GM19328 (cell line): Measurements from ENCODE around the gene DHRSX.
"Not testable (repeated sequence)": the region's sequence is repeated elsewhere in the genome, so short reads cannot be mapped to it uniquely, and the experiment has no call there.

Source experiments
- ATAC-seq: cut with Tn5 transposase; IDR thresholded peaks from one replicate; pipeline ENCODE4 v1.9.1; 2021; ENCODE audit warnings: mild to moderate bottlenecking, moderate library complexity; ENCODE audit not compliant: unreplicated experiment

Gene DHRSX

DNA sequence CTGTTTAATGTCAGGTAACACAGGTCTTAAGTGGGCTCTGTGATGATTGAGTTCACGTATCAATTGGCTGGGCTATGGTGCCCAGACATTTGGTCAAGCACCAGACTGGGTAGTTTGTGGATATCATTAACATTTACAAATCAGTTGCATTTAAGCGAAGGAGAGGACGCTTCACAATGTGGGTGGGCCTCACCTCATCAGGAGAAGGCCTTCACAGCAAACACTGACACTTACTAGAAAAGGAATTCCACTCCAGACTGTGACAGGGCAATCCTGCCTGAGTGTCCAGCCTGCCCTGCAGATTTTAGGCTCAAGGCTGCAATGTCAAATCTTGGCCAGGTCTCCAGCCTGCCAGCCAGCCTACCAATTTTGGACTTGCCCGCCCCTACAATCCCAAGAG is 270.3 kb downstream of the DHRSX start:
- no peak for ATAC-seq

DNA sequence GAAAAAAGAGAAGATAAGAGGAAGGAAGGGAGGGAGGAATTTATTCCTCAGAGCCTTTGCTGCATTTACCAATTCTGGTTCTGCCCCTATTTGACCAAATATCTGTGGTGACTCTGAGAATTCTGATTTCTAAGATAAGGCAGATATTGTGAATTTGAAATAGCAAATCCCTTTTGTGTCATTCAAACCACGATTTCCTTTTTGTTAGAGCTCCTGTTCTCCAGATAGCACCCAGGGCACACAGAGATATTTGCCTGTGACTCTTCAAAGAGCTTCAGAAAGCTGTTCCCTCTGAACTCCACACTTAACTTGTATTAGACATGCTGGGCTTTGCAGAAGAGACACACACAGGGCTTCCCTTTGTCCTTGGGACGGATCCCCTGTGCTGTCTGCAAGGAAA is 272.2 kb downstream of the DHRSX start:
- no peak for ATAC-seq

- no peak for ATAC-seq
These were observed 273.7 kb downstream of the DHRSX start for GRCh38 chrX:2226906-2227656.

DNA sequence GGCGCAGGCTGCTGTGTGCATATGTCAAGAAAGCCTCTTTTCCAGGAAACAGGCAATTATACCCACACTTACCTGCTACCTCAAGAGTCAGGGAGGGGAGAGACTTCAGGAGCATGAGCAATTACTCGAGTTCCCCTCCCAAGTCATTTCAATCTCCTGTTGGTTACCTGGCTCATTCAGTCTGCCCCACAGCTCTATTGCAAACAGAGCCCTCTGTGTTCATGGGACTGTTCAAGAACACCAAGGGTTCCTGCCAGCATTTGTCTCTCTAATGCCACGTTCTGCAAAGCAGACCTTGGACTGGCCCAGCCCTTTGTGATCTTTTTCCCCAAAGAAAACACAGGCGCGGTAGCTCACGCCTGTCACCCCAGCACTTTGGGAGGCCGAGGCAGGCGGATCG is 274.6 kb downstream of the DHRSX start:
- no peak for ATAC-seq

- no peak for ATAC-seq
These were observed 276.1 kb downstream of the DHRSX start for GRCh38 chrX:2224597-2225235.

DNA sequence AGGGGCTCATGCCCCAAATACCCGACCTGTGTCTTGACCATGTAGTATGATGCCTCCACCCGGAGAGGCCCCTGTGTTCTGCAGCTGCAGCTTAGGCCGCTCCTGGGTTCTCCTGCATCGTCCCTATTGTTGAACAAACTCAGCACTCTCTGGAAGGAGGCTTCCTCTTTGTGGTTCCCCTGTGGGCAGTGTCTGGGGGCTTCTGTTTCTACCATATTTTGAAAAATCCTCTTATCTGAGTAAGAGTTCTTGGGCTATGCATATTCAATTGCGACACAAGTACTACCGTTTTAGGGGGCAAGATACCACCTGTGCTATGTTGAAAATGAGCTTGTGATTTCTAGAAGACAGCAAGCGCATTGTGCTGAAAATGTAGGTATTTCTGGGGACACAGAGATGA is 276.6 kb downstream of the DHRSX start:
- no peak for ATAC-seq

DNA sequence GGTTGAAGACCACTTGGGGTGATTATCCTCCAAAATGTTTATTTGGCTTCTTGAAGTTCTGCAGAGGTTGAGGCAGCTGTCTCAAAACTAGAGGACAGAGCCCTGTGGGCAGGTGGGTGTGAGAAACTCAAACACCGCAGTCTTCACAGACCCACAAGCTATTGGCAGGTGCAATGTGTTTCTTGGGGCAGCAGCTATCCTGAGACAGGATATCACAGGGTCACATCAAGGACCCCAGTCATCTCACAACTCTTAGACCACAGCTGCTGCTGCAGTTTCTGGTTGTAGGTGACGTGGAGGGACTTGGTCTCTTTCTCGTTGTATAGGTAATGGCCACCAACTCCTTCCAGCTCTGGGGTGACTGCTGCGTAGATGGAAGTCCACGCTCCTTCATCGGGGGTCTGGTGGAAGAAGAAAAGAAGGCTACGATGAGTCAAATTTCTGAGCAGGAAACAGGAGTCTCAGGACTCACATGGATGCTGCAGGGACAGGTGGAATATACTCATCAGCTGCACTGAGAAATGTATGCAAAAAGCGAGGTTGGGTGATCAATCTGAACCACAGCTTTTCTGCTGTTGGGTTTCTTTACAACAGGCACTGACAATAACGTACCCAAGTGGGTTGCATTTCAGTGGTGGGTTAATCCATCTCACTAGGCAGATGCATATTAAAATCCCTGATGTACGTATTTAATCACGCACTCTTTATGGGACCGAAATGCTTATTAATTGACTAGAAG is 279.8 kb downstream of the DHRSX start:
- no peak for ATAC-seq

- no peak for ATAC-seq
These were observed 280.5 kb downstream of the DHRSX start for GRCh38 chrX:2220296-2220695.

- not testable (repeated sequence) for ATAC-seq
These were observed 286.5 kb downstream of the DHRSX start for GRCh38 chrX:2214138-2214823.

DNA sequence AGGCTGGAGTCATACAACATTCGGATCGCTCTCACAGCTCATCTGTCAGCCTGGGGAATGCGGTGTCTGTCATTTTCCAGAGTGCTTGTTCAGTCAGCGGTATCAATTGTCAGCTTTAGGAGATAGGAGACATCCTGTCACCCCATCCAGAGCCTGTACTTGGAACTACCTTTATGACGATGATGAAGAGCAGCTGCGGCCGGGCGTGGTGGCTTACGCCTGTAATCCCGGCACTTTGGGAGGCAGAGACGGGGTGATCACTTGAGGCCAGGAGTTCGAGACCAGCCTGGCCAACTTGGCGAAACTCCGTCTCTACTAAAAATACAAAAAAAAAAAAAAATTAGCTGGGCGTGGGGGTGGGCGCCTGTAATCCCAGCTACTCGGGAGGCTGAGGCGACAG is 289.1 kb downstream of the DHRSX start:
- not testable (repeated sequence) for ATAC-seq

GRCh38 chrX:2193273-2193592 is 307.5 kb downstream of the DHRSX start:
- ATAC-seq, result no peak

- ATAC-seq, result no peak
These were observed 308.0 kb downstream of the DHRSX start for GRCh38 chrX:2192584-2193272.

- no peak for ATAC-seq
These were observed 311.9 kb downstream of the DHRSX start for GRCh38 chrX:2188840-2189239.

DNA sequence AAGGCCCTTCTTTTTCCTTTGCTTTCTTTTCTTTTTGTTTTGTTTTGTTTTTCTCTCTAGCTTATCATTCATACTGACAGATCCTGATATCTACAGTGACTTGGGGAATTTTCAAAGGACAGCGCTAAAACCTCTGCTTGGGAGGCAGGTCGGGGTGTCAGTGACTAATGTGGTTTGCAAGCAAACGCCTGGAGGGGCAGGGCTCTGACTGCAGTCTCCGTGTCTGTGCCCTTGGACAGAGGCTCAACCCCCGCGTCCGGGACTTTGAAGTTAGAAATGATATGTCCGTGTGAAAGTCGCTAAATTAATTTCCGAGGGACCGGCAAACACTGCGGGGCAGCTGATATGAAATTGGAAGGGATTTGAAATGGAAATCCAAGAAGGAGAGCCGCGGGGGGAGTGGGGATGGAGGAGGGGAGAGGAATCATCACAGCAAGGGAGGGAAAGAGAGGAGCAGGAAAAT is 312.4 kb downstream of the DHRSX start:
- ATAC-seq, result no peak

GRCh38 chrX:2187352-2188115 is 313.2 kb downstream of the DHRSX start:
- ATAC-seq, result no peak

- ATAC-seq, result no peak
These were observed 315.3 kb downstream of the DHRSX start for GRCh38 chrX:2185341-2186082.

DNA sequence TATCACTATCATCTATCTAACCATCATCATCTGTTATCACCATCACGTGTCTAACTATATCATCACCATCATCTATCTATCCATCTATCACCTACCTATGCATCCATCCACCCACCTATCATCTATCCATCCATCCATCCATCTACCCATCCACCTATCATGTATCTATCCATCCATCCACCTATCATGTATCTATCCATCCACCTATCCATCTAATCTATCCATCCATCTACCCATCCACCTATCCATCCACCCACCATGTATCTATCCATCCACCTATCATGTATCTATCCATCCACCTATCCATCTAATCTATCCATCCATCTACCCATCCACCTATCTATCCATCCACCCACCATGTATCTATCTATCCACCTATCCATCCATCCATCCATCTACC is 316.7 kb downstream of the DHRSX start:
- ATAC-seq, result no peak

DNA sequence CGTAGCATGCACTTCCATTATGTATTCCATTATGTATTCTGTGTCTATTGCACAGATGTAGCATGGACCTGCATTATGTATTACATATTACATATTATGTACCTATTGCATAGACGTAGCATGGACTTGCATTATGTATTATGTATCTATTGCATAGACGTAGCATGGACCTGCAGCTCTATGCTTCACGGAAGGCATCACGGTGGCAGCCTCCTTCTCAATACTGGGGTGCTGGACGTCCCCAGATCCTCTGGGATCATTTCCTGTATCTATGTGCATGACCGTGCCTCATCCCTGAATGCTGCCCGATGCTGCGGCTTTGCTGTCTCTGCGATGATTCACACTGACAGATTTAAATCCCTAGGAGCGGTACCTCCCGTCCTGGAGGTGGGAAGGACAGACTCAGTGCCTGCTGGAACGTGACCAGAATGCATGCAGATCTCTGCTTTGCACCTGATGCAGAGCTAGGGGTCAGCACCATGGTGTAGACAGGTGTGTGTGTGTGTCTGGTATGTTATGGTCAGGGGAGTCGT is 317.5 kb downstream of the DHRSX start:
- no peak for ATAC-seq

DNA sequence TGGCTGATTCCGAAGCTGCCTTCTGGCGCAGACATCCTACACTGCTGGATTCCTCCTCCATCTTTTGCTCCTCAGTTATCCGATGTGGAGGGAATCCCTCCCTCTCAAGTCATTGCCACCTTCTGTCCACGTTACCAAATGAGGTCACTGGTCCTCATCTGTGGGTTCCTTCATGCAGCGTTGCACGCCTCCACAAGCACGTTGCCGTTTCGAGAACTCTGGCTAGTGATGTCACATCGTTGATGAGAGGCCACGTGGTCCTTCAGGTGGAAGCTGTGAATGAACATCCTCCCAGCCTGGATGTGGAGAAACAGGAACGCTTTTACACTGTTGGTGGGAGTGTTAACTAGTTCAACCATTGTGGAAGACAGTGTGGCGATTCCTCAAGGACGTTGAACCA is 323.2 kb downstream of the DHRSX start:
- no peak for ATAC-seq
